Neural cell (in vitro differentiated cells): ENCODE measurements around the gene EXOC8.

Experiments used
- CTCF ChIP-seq: fragments of 450-650 bp; IDR thresholded peaks from 2 replicates; pipeline ENCODE4 v1.5.1; 2014; ENCODE audit warnings: antibody characterized with exemption, mild to moderate bottlenecking, moderate library complexity; ENCODE audit not compliant: poor library complexity, severe bottlenecking
- EP300 ChIP-seq: fragments of 450-650 bp; conservative IDR thresholded peaks from 2 replicates; pipeline ENCODE4 v1.6.1; 2014; ENCODE audit warnings: antibody characterized with exemption, mild to moderate bottlenecking, moderate library complexity; ENCODE audit not compliant: poor library complexity, severe bottlenecking
- EZH2 ChIP-seq: fragments of 200-600, 300-800 bp; shearing (Covaris generic), sonication (generic); IDR thresholded peaks from 2 replicates; pipeline ENCODE4 v1.6.1; 2014; ENCODE audit warnings: antibody characterized with exemption, low read length, borderline replicate concordance, mild to moderate bottlenecking; ENCODE audit not compliant: insufficient read depth, poor library complexity, severe bottlenecking
- POLR2AphosphoS5 ChIP-seq: IDR thresholded peaks from 2 replicates; pipeline ENCODE4 v1.6.1; 2012

- TF ChIP-seq EZH2 (no peak), EP300 (no peak), CTCF (no peak), POLR2AphosphoS5 (no peak)
Measured at GRCh38 chr1:231347961-231348360, 10.3 kb upstream of the EXOC8 start.
